ENCODE measurements around the gene RERE. TPM values are rescaled to one million over a fixed set of nuclear protein-coding genes. Genes with fewer than 3 reads are reported as not detected.

The RERE gene
- polyA plus RNA-seq, 1 of the 3 experiments (the other 2 are of a cell fraction) = 8.1 TPM

GRCh38 chr1:8689431-8690252 lies 127.8 kb downstream of the RERE start:
- H2AFZ ChIP-seq (ENCODE audit: low read depth) = no peak overlapping the region
- H3K9me3 ChIP-seq = no peaks in the 10 kb centered on the region
- no peaks in the 10 kb centered on the region for H3K27me3 ChIP-seq (ENCODE audit: insufficient read depth)
- 0 out of 2 replicates have a peak, but pooled peaks cover 11% of the 10 kb centered on the region for H4K20me1 ChIP-seq (ENCODE audit: insufficient read depth)
- CTCF ChIA-PET = interaction anchor here (1.0 to 1.3 kb wide), 2 partner anchors 9 to 18 kb away, joined by 4 to 6 read pairs; no protein-coding TSS in a partner anchor
- POLR2A ChIA-PET = no interaction called here
- no peak for DNase-seq
- H3F3A ChIP-seq (replicated peaks; ENCODE audit: insufficient read depth) = no peaks in the 10 kb centered on the region
- TF ChIP-seq SMC3 (IDR thresholded peaks at IDR 0.05; ENCODE audit: low read depth, low read length) (no peak), FOXM1 (IDR thresholded peaks at IDR 0.05; ENCODE audit: low read depth) (no peak), USF2 (IDR thresholded peaks at IDR 0.05; ENCODE audit: borderline replicate concordance, low read depth, low read length) (no peak), REST (IDR thresholded peaks at IDR 0.05; ENCODE audit: low read depth, low read length) (no peak), FOXJ3 (CRISPR knock-in tag; IDR thresholded peaks at IDR 0.05) (no peak), CHD2 (IDR thresholded peaks at IDR 0.05; ENCODE audit: low read length, partially characterized antibody) (no peak), PBX3 (IDR thresholded peaks at IDR 0.05) (no peak), TAF1 (IDR thresholded peaks at IDR 0.05; ENCODE audit: borderline replicate concordance, low read depth, low read length) (no peak), JUND (IDR thresholded peaks at IDR 0.05) (no peak), MXI1 (IDR thresholded peaks at IDR 0.05; ENCODE audit: low read depth, low read length) (no peak), TEAD4 (IDR thresholded peaks at IDR 0.05; ENCODE audit: borderline replicate concordance, insufficient read depth) (no peak), RAD21 (IDR thresholded peaks at IDR 0.05; ENCODE audit: low read length) (no peak), SIN3A (IDR thresholded peaks at IDR 0.05; ENCODE audit: borderline replicate concordance, low read depth, low read length) (no peak), CTCF (IDR thresholded peaks at IDR 0.05) (no peak), FOSL2 (IDR thresholded peaks at IDR 0.05; ENCODE audit: borderline replicate concordance, low read depth) (no peak), ZBTB33 (IDR thresholded peaks at IDR 0.05; ENCODE audit: borderline replicate concordance, low read depth) (no peak), EP300 (IDR thresholded peaks at IDR 0.05; ENCODE audit: borderline replicate concordance in 1 of 2, low read depth in 1 of 2, low read length in 1 of 2) (no peak), GABPA (IDR thresholded peaks at IDR 0.05; ENCODE audit: low read depth) (no peak)
- TF ChIP-seq, protein P1, sequence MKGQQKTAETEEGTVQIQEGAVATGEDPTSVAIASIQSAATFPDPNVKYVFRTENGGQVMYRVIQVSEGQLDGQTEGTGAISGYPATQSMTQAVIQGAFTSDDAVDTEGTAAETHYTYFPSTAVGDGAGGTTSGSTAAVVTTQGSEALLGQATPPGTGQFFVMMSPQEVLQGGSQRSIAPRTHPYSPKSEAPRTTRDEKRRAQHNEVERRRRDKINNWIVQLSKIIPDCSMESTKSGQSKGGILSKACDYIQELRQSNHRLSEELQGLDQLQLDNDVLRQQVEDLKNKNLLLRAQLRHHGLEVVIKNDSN (IDR thresholded peaks at IDR 0.05; ENCODE audit: borderline replicate concordance, low read depth) = no peak
- TF ChIP-seq, protein P2, sequence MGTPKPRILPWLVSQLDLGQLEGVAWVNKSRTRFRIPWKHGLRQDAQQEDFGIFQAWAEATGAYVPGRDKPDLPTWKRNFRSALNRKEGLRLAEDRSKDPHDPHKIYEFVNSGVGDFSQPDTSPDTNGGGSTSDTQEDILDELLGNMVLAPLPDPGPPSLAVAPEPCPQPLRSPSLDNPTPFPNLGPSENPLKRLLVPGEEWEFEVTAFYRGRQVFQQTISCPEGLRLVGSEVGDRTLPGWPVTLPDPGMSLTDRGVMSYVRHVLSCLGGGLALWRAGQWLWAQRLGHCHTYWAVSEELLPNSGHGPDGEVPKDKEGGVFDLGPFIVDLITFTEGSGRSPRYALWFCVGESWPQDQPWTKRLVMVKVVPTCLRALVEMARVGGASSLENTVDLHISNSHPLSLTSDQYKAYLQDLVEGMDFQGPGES (IDR thresholded peaks at IDR 0.05; ENCODE audit: low read depth, low read length) = no peak
- H3K4me2 ChIP-seq = no peak overlapping the region
- H3K9ac ChIP-seq = no peak overlapping the region
- WGBS (ENCODE audit: low lambda C conversion rate) = 96% methylated on average over 6 of the region's 6 CpGs
- H3K4me3 ChIP-seq (ENCODE audit: low read depth in 2 of 2, low read length in 1 of 2) = no peak overlapping the region
- no peaks in the 10 kb centered on the region for H3K9me2 ChIP-seq
- H3K79me2 ChIP-seq (ENCODE audit: insufficient read depth) = peaks cover 84% of the 10 kb centered on the region
- H3K27ac ChIP-seq (ENCODE audit: low read depth in 2 of 2, low read length in 1 of 2) = no peak overlapping the region
- peaks cover 5 to 13% of the 10 kb centered on the region in 2 experiments; a peak in 3 of 4 replicates for H3K4me1 ChIP-seq (ENCODE audit: control insufficient read depth in 1 of 2, insufficient read depth in 2 of 2, low read depth in 1 of 2, low read length in 1 of 2)
- no peaks in the 10 kb centered on the region for H3K36me3 ChIP-seq (replicated peaks in 1 of 2; ENCODE audit: control insufficient read depth in 1 of 2, insufficient read depth in 2 of 2, low read length in 1 of 2)

Measured in SK-N-SH (cell line).